HepG2 (cell line): Measurements from ENCODE around the gene HLA-DRB5.

ENCODE experiments used
- BRCA1 ChIP-seq: sonication (generic); formaldehyde crosslinking; IDR thresholded peaks from 2 replicates; pipeline ENCODE4 v1.4.0; 2020; ENCODE audit warnings: missing genetic modification reagents
- EHMT2 ChIP-seq: fragments of 200-600 bp; sonication (generic); IDR thresholded peaks from 2 replicates; pipeline ENCODE4 v1.7.0; 2017; ENCODE audit warnings: antibody characterized with exemption, low read depth, low read length, borderline replicate concordance
- EZH2 ChIP-seq: conservative IDR thresholded peaks from 2 replicates; pipeline ENCODE4 v1.6.1; 2012; ENCODE audit warnings: mild to moderate bottlenecking, low read depth, low read length, moderate library complexity
- GABPA ChIP-seq, 2 experiments: IDR thresholded peaks; 2 replicates each; pipeline ENCODE4 v1.6.1; 2011 to 2016; ENCODE audit warnings: low read depth in 2 of 2, low read length in 1 of 2, missing biosample characterization in 1 of 2, missing genetic modification characterization in 1 of 2
- HOXA7 ChIP-seq: sonication (generic); formaldehyde crosslinking; IDR thresholded peaks from 2 replicates; pipeline ENCODE4 v1.8.1; 2022; ENCODE audit warnings: mild to moderate bottlenecking, missing genetic modification reagents, moderate library complexity
- POLR2A ChIP-seq, 2 experiments: IDR thresholded peaks; 2 replicates each; pipeline ENCODE4 v1.6.1; 2011; ENCODE audit warnings: low read depth in 2 of 2, low read length in 2 of 2, mild to moderate bottlenecking in 1 of 2, moderate library complexity in 1 of 2; ENCODE audit not compliant: insufficient read depth in 1 of 2
- POLR2AphosphoS2 ChIP-seq: IDR thresholded peaks from 2 replicates; pipeline ENCODE4 v1.6.1; 2011; ENCODE audit warnings: low read depth, low read length, improper control_type of control experiment
- PPARG ChIP-seq: conservative IDR thresholded peaks from 2 replicates; pipeline ENCODE4 v1.6.1; 2016; ENCODE audit warnings: missing biosample characterization, missing genetic modification reagents
- TRIM22 ChIP-seq: fragments of 450-650 bp; IDR thresholded peaks from 2 replicates; pipeline ENCODE4 v1.6.1; 2017
- ZFP36L2 ChIP-seq: sonication (generic); formaldehyde crosslinking; IDR thresholded peaks from 2 replicates; pipeline ENCODE4 v1.4.0; 2020; ENCODE audit warnings: missing genetic modification reagents
- ZNF281 ChIP-seq: sonication (generic); formaldehyde crosslinking; IDR thresholded peaks from 2 replicates; pipeline ENCODE4 v1.4.0; 2020; ENCODE audit warnings: missing genetic modification reagents, borderline replicate concordance
- TF ChIP-seq, protein P1 (sequence below): sonication (generic); formaldehyde crosslinking; IDR thresholded peaks from 2 replicates; pipeline ENCODE4 v1.4.0; 2020; ENCODE audit warnings: missing genetic modification reagents, mild to moderate bottlenecking, borderline replicate concordance

GRCh38 chr6:32483968-32484613 is 46.0 kb downstream of the HLA-DRB5 start:
- TF ChIP-seq EHMT2 (no peak), BRCA1 (no peak), PPARG (CRISPR knock-in tag) (no peak), GABPA (IDR thresholded peaks at IDR 0.05; ENCODE audit: low read depth, low read length) (no peak), GABPA (CRISPR knock-in tag; IDR thresholded peaks at IDR 0.05; ENCODE audit: low read depth) (no peak), POLR2AphosphoS2 (no peak), ZNF281 (no peak), ZFP36L2 (CRISPR knock-in tag) (no peak), POLR2A (IDR thresholded peaks at IDR 0.05; ENCODE audit: insufficient read depth in 1 of 2, low read depth in 2 of 2, low read length in 2 of 2) (no peak), TRIM22 (no peak), HOXA7 (CRISPR knock-in tag) (no peak), EZH2 (no peak)
- TF ChIP-seq, protein P1, sequence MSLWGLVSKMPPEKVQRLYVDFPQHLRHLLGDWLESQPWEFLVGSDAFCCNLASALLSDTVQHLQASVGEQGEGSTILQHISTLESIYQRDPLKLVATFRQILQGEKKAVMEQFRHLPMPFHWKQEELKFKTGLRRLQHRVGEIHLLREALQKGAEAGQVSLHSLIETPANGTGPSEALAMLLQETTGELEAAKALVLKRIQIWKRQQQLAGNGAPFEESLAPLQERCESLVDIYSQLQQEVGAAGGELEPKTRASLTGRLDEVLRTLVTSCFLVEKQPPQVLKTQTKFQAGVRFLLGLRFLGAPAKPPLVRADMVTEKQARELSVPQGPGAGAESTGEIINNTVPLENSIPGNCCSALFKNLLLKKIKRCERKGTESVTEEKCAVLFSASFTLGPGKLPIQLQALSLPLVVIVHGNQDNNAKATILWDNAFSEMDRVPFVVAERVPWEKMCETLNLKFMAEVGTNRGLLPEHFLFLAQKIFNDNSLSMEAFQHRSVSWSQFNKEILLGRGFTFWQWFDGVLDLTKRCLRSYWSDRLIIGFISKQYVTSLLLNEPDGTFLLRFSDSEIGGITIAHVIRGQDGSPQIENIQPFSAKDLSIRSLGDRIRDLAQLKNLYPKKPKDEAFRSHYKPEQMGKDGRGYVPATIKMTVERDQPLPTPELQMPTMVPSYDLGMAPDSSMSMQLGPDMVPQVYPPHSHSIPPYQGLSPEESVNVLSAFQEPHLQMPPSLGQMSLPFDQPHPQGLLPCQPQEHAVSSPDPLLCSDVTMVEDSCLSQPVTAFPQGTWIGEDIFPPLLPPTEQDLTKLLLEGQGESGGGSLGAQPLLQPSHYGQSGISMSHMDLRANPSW (CRISPR knock-in tag) = no peak
